A673 (cell line): Measurements from ENCODE around the gene KRT86. TPM values are rescaled to one million over a fixed set of nuclear protein-coding genes. Genes with fewer than 3 reads are reported as not detected.

Source experiments
- BruUV-seq: library from RNA; stranded (reverse); fragments of 400-500 nt; replicated peaks from 2 replicates; lab custom pipeline; 2021; lab: Mats Ljungman, UMichigan
- CTCF ChIA-PET: fragments of 300-600 bp; sonication (Branson Sonifier 250); formaldehyde crosslinking; loops from one replicate; lab custom pipeline; 2022; ENCODE audit warnings: antibody characterized with exemption; lab: Charles Lee
- POLR2A ChIA-PET: fragments of 300-600 bp; sonication (Branson Sonifier 250); formaldehyde crosslinking; loops from one replicate; lab custom pipeline; 2022; ENCODE audit warnings: antibody characterized with exemption; ENCODE audit not compliant: low non-redundant PET; lab: Charles Lee
- DNase-seq: peaks from one replicate; pipeline ENCODE4 v3.0.0-alpha.2; 2015; ENCODE audit warnings: low spot score
- H3K27ac ChIP-seq: fragments of 200-600 bp; sonication (generic); 2 replicates; pipeline ENCODE4 v1.5.1; 2016; ENCODE audit warnings: mixed run types, low read depth, mild to moderate bottlenecking, mixed read lengths, antibody characterized with exemption, low read length; ENCODE audit not compliant: poor library complexity, severe bottlenecking
- H3K27me3 ChIP-seq: fragments of 200-600 bp; sonication (generic); replicated peaks from 2 replicates; pipeline ENCODE4 v1.6.1; 2017; ENCODE audit warnings: mixed run types, low read depth, mild to moderate bottlenecking, mixed read lengths, antibody characterized with exemption, low read length; ENCODE audit not compliant: insufficient read depth, poor library complexity
- H3K36me3 ChIP-seq: fragments of 200-600 bp; sonication (generic); 2 replicates; pipeline ENCODE4 v1.6.1; 2016; ENCODE audit warnings: mixed run types, mild to moderate bottlenecking, mixed read lengths, antibody characterized with exemption, low read length; ENCODE audit not compliant: insufficient read depth, poor library complexity, severe bottlenecking
- H3K4me1 ChIP-seq: fragments of 200-600 bp; sonication (generic); 2 replicates; pipeline ENCODE4 v1.6.1; 2017; ENCODE audit warnings: mixed run types, mild to moderate bottlenecking, mixed read lengths, antibody characterized with exemption, low read length; ENCODE audit not compliant: insufficient read depth, poor library complexity, severe bottlenecking
- H3K4me3 ChIP-seq: fragments of 200-600 bp; sonication (generic); 2 replicates; pipeline ENCODE4 v1.5.1; 2016; ENCODE audit warnings: low read depth, mixed run types, mild to moderate bottlenecking, mixed read lengths, low read length; ENCODE audit not compliant: poor library complexity, severe bottlenecking
- H3K9me3 ChIP-seq: fragments of 200-600 bp; sonication (generic); 2 replicates; pipeline ENCODE4 v1.6.1; 2016; ENCODE audit warnings: mixed run types, low read depth, mild to moderate bottlenecking, mixed read lengths, antibody characterized with exemption, low read length; ENCODE audit not compliant: poor library complexity, severe bottlenecking
- CTCF ChIP-seq: fragments of 300-800, 200-600 bp; sonication (generic); conservative IDR thresholded peaks from 2 replicates; pipeline ENCODE4 v1.5.1; 2017; ENCODE audit warnings: low read depth, mild to moderate bottlenecking, antibody characterized with exemption, low read length, moderate library complexity, mixed read lengths
- EZH2 ChIP-seq: fragments of 200-600 bp; sonication (generic); IDR thresholded peaks from 2 replicates; pipeline ENCODE4 v1.6.1; 2017; ENCODE audit warnings: borderline replicate concordance, low read depth, mild to moderate bottlenecking, mixed read lengths, antibody characterized with exemption, low read length; ENCODE audit not compliant: poor library complexity, severe bottlenecking
- intact Hi-C: fragments of 100-400 bp; cut with micrococcal nuclease; formaldehyde crosslinking; loops from one replicate; pipeline ENCODE4 v1.10.0; 2022; ENCODE audit not compliant: unreplicated experiment
- total RNA-seq: library from RNA; stranded (reverse); gene quantifications from 2 replicates; pipeline ENCODE4 v1.2.3, GENCODE V29; 2021

The KRT86 gene
- total RNA-seq, 1 experiment from 2014 or later = not detected

- intact Hi-C loops = no loop called here
- no peak overlapping the region for H3K27ac ChIP-seq
- CTCF ChIA-PET = no interaction called here
Measured at GRCh38 chr12:52268212-52268611, 6.2 kb upstream of the KRT86 start.

GRCh38 chr12:52270541-52271070 lies 3.8 kb upstream of the KRT86 start:
- no peaks in the 10 kb centered on the region for H3K36me3 ChIP-seq
- CTCF ChIA-PET = interaction anchor here (1.3 kb wide), 1 partner anchor 8 kb away, joined by 4 read pairs; no protein-coding TSS in a partner anchor
- intact Hi-C loops = no loop called here
- POLR2A ChIA-PET = interaction anchor here (0.7 kb wide), 1 partner anchor 186 kb away, joined by 4 read pairs; no protein-coding TSS in a partner anchor
- no TSS peak for BruUV-seq
- H3K4me3 ChIP-seq = no peak overlapping the region
- no peaks in the 10 kb centered on the region for H3K4me1 ChIP-seq
- peaks cover 5% of the 10 kb centered on the region for H3K27me3 ChIP-seq
- no peak for TF ChIP-seq EZH2
- DNase-seq = no peak
- H3K27ac ChIP-seq = no peak overlapping the region
- no peaks in the 10 kb centered on the region for H3K9me3 ChIP-seq

More at GRCh38 chr12:52268212-52268611, 6.2 kb upstream of the KRT86 start:
- no peak for DNase-seq
- Histone ChIP-seq H3K27me3 (peaks cover 5% of the 10 kb centered on the region), H3K36me3 (no peaks in the 10 kb centered on the region), H3K4me1 (no peaks in the 10 kb centered on the region), H3K9me3 (no peaks in the 10 kb centered on the region), H3K4me3 (no peak overlapping the region)
- no peak for TF ChIP-seq EZH2
- TF ChIP-seq CTCF = no peak
- no TSS peak for BruUV-seq
- POLR2A ChIA-PET = no interaction called here

GRCh38 chr12:52271158-52271557 lies 3.3 kb upstream of the KRT86 start:
- Histone ChIP-seq H3K4me3 (no peak overlapping the region), H3K27me3 (peaks cover 5% of the 10 kb centered on the region), H3K9me3 (no peaks in the 10 kb centered on the region), H3K4me1 (no peaks in the 10 kb centered on the region), H3K36me3 (no peaks in the 10 kb centered on the region), H3K27ac (no peak overlapping the region)
- intact Hi-C loops = no loop called here
- no peak for TF ChIP-seq CTCF
- TF ChIP-seq EZH2 = no peak
- no peak for DNase-seq
- no TSS peak for BruUV-seq
- CTCF ChIA-PET = no interaction called here
- POLR2A ChIA-PET = no interaction called here

GRCh38 chr12:52275686-52276085 lies 1.2 kb downstream of the KRT86 start:
- H3K9me3 ChIP-seq = no peaks in the 10 kb centered on the region
- H3K36me3 ChIP-seq = no peaks in the 10 kb centered on the region
- peaks cover 5% of the 10 kb centered on the region for H3K27me3 ChIP-seq
- TF ChIP-seq CTCF = no peak
- no peak for TF ChIP-seq EZH2
- POLR2A ChIA-PET = no interaction called here
- DNase-seq = no peak
- H3K4me1 ChIP-seq = peaks cover 16% of the 10 kb centered on the region
- CTCF ChIA-PET = no interaction called here
- H3K27ac ChIP-seq = no peak overlapping the region
- intact Hi-C loops = no loop called here
- H3K4me3 ChIP-seq = no peak overlapping the region
- BruUV-seq = no TSS peak
